Measurements from ENCODE around the gene AFF3.

AFF3 gene

GRCh38 chr2:99572373-99573164 lies 569.8 kb downstream of the AFF3 start:
- DNase-seq: no peak

- no peak for DNase-seq
These were observed 570.4 kb downstream of the AFF3 start for GRCh38 chr2:99571954-99572353.

GRCh38 chr2:99571533-99571932 lies 570.9 kb downstream of the AFF3 start:
- DNase-seq: no peak

DNA sequence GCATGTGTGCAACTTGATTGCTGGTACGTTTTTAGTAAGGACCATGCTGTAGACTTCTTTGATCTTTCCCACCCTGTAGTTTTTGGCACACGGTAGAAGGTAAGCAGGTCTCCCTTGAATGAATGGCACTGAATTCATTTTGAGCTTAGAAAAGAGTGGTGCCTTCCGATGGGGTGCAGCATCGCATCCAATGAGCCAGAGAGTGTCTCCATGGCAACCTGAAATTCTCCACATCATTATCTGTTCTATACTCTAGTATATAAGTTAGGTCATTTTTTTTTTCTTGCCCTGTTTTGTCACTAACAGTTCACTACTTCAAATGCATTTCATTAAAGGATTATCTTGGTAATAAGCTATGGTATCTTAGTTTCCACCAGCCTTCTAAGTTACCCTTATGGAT lies 571.4 kb downstream of the AFF3 start:
- no peak for DNase-seq

DNA sequence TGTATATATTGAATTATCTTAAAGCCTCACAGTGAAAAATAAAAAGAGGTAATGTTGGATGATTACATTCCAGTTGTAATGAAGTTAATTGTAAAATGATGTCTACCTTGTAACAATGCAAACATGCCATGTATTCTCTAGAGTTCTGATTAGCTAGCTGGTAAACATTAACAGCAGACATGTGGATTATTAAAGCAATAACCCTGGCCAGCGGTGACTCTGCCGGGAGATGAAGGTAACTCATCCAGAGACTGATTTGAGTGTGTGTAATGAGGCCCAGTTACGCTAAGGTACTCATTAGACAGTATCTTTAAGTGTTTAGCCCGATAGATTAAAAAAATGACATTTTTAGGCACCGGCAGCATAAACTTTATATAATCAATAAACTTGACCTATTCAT lies 573.0 kb downstream of the AFF3 start:
- no peak for DNase-seq

GRCh38 chr2:99565227-99565626 lies 577.2 kb downstream of the AFF3 start:
- DNase-seq: no peak

DNA sequence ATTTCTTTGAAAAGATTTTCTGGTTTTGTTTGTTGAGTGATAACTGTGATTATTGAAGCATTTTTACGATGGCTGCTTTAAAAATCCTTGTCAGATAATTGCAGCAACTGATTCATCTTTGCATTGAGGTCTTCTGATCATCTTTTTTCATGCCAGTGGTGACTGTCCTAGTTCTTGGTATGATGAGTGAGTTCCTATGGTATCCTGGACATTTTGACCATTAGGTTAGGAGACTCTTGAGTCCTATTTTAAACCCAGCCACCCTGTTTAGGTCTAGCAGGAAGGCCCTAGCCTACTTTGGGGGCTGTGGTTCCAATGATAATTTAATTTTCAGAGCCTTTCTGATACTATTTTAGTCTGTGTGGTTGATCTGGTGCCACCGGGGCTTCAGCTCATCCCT lies 579.9 kb downstream of the AFF3 start:
- no peak for DNase-seq

- no peak for DNase-seq
These were observed 580.6 kb downstream of the AFF3 start for GRCh38 chr2:99561804-99562203.

DNA sequence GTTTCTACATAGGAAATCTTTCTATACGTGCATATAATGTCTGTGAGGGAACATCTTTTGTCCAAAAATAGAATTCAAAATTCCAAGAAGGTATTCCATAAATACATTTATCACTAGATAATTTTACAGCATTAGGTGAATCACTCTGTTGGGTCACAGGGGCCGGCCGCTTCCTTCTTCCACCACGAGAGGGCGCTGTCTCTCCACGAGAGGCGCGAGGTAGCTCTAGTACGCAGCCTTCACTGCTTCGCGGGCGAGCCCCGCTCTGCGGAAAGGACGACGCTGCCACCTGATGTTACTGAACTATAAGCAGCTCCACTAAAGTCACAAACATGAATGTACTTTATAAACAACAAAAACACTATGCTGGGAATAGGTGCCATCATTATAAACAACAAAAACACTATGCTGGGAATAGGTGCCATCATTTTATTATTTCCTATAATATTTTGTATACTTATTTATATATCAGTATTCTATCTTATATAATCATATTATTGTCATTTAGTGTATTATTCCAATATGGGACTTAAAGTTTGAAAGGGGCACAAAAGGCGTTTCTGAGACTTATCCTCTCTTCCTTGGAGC lies 583.2 kb downstream of the AFF3 start:
- DNase-seq: peak; percentile 51

DNA sequence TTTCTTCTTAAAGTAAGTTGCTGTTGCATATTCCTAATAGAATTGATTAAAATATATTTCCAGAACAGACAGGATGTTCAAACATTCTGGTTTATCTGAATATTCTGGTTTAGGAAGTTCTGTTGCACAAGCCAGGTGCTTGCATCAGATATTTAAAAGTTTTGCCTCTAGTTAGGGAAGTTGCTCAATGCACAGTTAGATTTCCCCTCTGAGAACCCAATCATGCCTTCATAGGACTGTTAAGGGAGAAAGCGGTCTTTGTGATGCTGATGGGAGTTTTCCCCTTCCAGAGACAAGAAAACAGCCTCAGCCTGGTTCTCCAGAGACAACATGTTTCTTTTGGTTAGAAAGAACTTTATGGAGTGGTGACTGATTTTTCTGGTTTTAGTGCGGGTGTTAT lies 587.0 kb downstream of the AFF3 start:
- no peak for DNase-seq

- DNase-seq: no peak
These were observed 587.5 kb downstream of the AFF3 start for GRCh38 chr2:99554871-99555270.

DNA sequence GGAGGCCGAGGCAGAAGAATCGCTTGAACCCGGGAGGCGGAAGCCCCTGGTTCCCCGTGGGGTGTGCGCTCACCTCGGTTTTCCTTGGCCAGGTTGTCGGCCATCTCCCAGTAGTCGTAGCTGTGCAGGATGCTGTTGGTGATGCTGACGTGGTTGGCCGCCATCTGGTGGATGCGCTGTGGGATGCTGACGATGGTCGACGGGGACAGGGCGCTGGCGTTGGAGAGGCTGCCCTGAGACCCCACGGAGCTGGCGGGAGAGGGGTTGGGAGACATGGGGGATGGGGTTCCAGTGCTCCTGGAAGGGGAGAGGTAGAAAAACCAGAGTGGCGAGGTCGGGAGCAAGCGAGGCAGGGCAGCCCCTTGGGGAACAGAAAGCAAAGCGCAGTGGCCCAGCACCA lies 588.2 kb downstream of the AFF3 start:
- no peak for DNase-seq

- DNase-seq: no peak
These were observed 589.9 kb downstream of the AFF3 start for GRCh38 chr2:99552529-99552928.

DNA sequence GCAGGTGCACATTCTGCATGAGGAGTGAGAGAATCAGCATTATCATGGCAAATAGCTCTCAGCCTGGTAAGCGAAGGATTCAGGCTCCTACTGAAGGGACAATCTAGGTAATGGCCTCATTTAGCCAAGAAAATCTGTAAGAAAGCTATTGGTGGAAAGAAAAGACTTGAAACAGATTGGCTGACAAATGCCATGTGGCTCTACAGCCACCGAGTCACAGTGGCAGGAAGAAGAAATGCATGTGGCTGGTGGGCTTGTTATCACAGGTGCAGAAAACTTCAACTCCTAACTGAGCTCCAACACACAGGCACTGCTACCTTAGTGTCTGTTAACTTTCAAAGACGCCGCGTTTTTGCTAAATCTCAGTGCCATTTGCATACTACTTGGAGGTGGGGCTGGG lies 592.0 kb downstream of the AFF3 start:
- no peak for DNase-seq

DNA sequence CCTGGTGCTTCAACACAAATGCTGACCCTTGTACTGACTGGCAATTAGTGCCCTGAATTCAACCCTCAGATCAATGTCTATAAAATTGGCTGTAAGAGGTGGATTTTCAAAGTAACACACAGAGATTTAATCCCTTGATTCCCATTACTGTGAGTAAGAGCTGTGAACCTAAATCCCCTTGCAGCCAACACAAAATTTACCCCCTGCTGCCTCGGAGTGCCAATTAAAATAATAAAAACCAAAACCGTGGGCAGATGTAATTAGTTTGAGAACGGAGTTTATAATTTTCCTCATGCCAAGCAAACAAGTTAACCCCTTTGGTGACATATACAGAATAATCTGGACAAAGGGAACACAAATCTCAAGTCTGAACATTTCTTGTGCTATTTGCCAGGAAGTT lies 596.8 kb downstream of the AFF3 start:
- DNase-seq: no peak

DNA sequence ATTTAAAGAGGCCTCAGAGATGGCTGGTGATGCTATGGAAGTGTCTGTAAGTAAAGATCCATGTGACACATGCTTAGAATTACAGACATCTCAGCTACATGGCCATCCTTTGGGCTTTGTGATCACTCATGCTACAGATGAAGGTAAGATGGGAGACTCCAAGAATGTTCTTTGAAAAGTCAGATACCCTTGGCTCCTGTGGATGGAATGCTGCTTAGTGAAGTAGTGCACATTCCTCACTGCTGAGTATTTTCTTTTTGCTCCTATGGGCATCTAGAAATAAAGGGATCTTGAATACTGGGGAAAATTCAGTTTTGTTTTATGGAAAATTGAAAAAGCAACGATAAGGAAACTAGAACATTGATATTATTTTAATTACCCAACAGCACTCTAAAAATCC lies 597.3 kb downstream of the AFF3 start:
- DNase-seq: no peak

- no peak for DNase-seq
These were observed 597.8 kb downstream of the AFF3 start for GRCh38 chr2:99544608-99545007.

GRCh38 chr2:99543247-99543646 lies 599.1 kb downstream of the AFF3 start:
- DNase-seq: no peak

GRCh38 chr2:99537910-99538485 lies 604.4 kb downstream of the AFF3 start:
- no peak for DNase-seq

DNA sequence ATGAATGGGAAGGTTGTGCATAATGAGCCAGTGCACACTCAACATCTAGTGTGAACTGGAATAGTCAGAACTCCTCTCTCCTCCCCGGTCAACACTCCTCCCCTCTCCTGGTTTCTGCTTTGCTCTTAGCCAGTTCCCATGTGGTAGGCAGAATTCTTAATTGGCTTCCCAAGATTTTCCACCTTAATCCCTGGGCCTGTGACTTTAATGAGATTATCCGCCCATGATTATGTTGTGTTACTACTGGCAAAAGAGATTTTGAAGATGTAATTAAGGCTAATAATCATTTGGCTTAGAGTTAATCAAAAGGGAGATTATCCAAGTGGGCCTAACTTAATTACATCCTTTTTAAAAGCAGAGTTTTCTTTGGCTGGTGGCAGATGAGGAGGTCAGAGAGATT lies 618.3 kb downstream of the AFF3 start:
- no peak for DNase-seq

GRCh38 chr2:99522157-99522556 lies 620.2 kb downstream of the AFF3 start:
- DNase-seq: no peak

DNA sequence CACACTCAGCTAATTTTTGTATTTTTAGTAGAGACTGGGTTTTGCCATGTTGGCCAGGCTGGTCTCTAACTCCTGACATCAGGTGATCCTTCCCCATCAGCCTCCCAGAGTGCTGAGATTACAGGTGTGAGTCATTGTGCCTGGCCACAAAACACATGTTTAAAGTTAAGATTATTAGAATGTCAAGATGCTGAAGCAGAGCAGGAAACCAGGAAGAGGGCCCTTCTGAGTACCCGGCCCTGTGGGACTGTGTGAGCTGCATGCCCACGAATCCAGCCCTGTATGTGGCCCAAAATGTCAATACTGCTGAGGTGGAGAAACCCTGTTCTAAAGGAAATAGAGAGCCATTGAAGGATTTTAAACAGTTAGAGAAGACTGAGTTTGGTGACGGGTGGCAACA lies 621.6 kb downstream of the AFF3 start:
- no peak for DNase-seq

DNA sequence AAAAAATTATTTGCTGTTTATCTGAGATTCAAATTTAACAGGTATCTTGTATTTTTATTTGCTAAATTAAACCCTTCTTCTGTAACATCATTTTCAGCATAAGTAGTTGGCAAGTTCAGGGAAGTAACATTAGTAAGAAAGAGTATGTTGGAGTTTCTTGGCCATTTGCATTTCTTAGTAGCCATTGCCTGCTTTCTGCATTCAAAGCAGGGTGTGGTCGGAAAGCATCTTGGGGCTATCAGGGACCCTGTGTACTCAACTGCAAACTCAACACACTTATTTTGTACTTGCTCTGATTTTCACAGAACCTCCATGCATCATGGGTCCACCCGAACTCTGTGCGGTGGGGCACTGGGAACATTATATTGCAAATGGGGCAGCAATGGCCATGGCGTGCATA lies 622.2 kb downstream of the AFF3 start:
- no peak for DNase-seq

DNA sequence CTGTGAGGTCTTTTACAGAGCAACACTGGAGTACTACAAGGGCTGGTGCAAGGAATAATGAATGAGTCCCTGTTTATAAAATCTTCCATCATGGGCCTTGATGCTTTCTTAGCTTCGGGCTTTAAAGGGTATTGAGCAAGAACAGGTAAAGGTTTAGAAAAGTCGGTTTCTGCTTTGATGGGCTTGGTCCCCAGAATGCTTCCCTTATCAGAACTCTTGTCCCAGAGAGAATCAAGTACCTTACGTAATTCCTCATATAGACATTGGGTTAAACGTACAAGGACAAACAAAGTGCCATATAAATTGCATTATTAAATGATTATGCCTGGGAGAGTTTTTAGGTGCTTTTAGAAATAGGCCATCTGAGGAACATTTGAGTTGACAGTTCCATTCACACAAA lies 628.0 kb downstream of the AFF3 start:
- DNase-seq: no peak

- no peak for DNase-seq
These were observed 630.2 kb downstream of the AFF3 start for GRCh38 chr2:99512181-99512591.
